Retinal pigment epithelial cell (primary cell): ENCODE measurements around the gene OR2B2.
A peak's percentile ranks its signal among the peaks of the same experiment; 100 is the strongest.

ENCODE experiments used
- DNase-seq: peaks from one replicate; pipeline ENCODE4 v3.0.0-alpha.2; 2010; ENCODE audit warnings: low read depth
- H3K4me3 ChIP-seq: 2 replicates; pipeline ENCODE4 v1.5.1; 2011; ENCODE audit warnings: mild to moderate bottlenecking, low read length, control low read depth, moderate library complexity
- CTCF ChIP-seq: conservative IDR thresholded peaks from 2 replicates; pipeline ENCODE4 v1.5.1; 2011; ENCODE audit warnings: low read depth, low read length, control low read depth, inconsistent platforms

Gene OR2B2

DNA sequence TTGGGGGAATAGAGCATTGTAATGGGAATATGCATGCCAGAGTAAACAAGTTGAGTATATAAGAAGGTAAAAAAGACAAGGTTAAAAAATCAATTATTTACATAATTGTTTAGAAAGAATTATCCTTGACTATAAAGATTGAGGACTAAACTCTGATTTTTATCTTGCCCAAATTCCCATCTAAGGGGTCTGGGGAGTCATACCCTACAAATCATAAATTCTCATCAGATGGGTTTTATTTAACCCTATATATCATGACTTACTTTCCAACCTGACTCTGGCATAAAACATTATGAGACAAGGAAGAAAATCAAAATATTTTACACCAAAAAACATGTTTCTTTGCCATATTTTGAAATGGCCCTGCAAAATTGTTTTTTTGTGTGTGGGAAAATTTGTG lies 12.7 kb downstream of the OR2B2 start:
- H3K4me3 ChIP-seq = no peak overlapping the region
- DNase-seq = no peak
- TF ChIP-seq CTCF = no peak

- DNase-seq = no peak
- TF ChIP-seq CTCF = no peak
- no peak overlapping the region for H3K4me3 ChIP-seq
Measured at GRCh38 chr6:27897580-27898206, 14.5 kb downstream of the OR2B2 start.

- TF ChIP-seq CTCF = no peak
- DNase-seq = no peak
- no peak overlapping the region for H3K4me3 ChIP-seq
Measured at GRCh38 chr6:27896398-27896796, 15.8 kb downstream of the OR2B2 start.

DNA sequence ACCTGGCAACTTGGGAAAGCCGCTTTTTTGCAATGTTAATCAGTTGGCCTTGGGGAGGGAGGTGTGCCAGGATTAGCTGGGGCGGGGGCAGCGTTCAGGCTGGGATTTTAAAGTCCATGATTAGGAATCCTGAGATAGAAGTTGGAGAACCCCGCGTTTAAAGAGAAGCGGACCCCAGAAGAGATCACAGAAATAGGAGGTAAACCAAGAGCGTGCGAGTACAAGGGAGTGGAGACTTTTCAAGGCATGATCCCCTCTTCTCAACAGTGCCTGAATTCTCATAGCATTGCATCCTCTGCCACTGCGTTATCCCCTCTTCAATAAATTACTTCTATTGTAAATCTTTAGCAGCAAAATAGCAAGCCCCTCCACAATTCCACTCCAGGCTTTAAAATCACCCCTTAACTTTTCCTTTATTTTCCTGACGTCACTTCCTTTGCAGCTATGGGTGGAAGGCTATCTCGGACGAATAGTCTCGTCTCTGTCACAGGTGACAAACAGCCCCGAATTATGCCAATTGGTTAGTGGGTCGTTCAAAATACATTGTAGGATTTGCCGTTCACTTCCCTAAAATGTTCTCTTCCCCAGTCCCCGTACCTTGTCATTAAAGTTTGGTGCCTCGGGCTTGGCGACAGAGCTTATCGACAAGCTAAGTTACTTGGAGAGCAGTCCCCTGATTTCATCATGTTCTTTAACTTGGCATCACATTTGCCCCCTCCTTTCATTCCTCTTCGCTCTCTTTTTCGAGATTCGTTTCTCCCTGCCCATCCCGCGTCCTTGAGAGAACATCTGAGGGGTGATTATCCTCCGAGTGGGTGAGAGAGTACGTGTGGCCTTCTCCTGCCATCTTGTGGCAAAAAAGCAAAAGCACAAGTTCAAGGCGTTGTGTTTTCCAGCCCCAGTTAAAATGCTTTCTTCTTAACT lies 17.1 kb downstream of the OR2B2 start:
- peak; percentile 91 for TF ChIP-seq CTCF
- peak overlapping the region; percentile 85 for H3K4me3 ChIP-seq
- no peak for DNase-seq

- peak; percentile 74 for DNase-seq
- TF ChIP-seq CTCF = no peak
- peak overlapping the region; percentile 85 for H3K4me3 ChIP-seq
Measured at GRCh38 chr6:27893836-27894807, 18.1 kb downstream of the OR2B2 start.

GRCh38 chr6:27893059-27893835 lies 18.9 kb downstream of the OR2B2 start:
- TF ChIP-seq CTCF = no peak
- H3K4me3 ChIP-seq = peak overlapping the region; percentile 85
- peak; percentile 96 for DNase-seq
